Mesenchymal stem cell (in vitro differentiated cells and primary cell): ENCODE data around the gene ARHGEF5.

ENCODE experiments used
- DNase-seq: peaks from one replicate; pipeline ENCODE4 v3.0.0-alpha.2; 2013
- H2AFZ ChIP-seq: one replicate; pipeline ENCODE4 v1.6.1; 2013; ENCODE audit warnings: low read depth, mild to moderate bottlenecking, control low read depth, inconsistent platforms, low read length, moderate library complexity
- H2AK5ac ChIP-seq: 2 replicates; pipeline ENCODE4 v1.6.1; 2013; ENCODE audit warnings: low read length, moderate library complexity, mild to moderate bottlenecking, inconsistent platforms; ENCODE audit not compliant: severe bottlenecking
- H2BK120ac ChIP-seq: one replicate; pipeline ENCODE4 v1.6.1; 2013; ENCODE audit warnings: low read depth, mild to moderate bottlenecking, inconsistent platforms, low read length, moderate library complexity
- H2BK12ac ChIP-seq, 2 experiments: one replicate each; pipeline ENCODE4 v1.6.1; 2013; ENCODE audit warnings: inconsistent platforms in 2 of 2, low read length in 2 of 2, mild to moderate bottlenecking in 2 of 2, moderate library complexity in 2 of 2, control low read depth in 1 of 2
- H2BK15ac ChIP-seq: one replicate; pipeline ENCODE4 v1.6.1; 2013; ENCODE audit warnings: mild to moderate bottlenecking, low read depth, inconsistent platforms; ENCODE audit not compliant: poor library complexity, severe bottlenecking
- H2BK5ac ChIP-seq: 2 replicates; pipeline ENCODE4 v1.6.1; 2013; ENCODE audit warnings: low read depth, mild to moderate bottlenecking, low read length, control low read depth, inconsistent platforms; ENCODE audit not compliant: poor library complexity, severe bottlenecking
- H3K14ac ChIP-seq, 2 experiments: one replicate each; pipeline ENCODE4 v1.6.1; 2013; ENCODE audit warnings: inconsistent platforms in 2 of 2, low read length in 2 of 2, control low read depth in 1 of 2, mild to moderate bottlenecking in 1 of 2, moderate library complexity in 1 of 2
- H3K18ac ChIP-seq, 2 experiments: one replicate each; pipeline ENCODE4 v1.6.1; 2013; ENCODE audit warnings: inconsistent platforms in 2 of 2, low read length in 2 of 2, control low read depth in 1 of 2, low read depth in 1 of 2, mild to moderate bottlenecking in 1 of 2
- H3K23ac ChIP-seq, 2 experiments: one replicate each; pipeline ENCODE4 v1.6.1; 2013; ENCODE audit warnings: inconsistent platforms in 2 of 2, low read length in 2 of 2, mild to moderate bottlenecking in 2 of 2, moderate library complexity in 2 of 2, control low read depth in 1 of 2
- H3K27ac ChIP-seq: 2 replicates; pipeline ENCODE4 v1.5.1; 2013; ENCODE audit warnings: mild to moderate bottlenecking, moderate library complexity, low read length, control low read depth, inconsistent platforms; ENCODE audit not compliant: poor library complexity, severe bottlenecking
- H3K27me3 ChIP-seq, 2 experiments: 2 replicates each; pipeline versions ENCODE4 v1.6.1 to v1.7.0; 2013; ENCODE audit warnings: low read length in 2 of 2, mild to moderate bottlenecking in 2 of 2, moderate library complexity in 2 of 2, control low read depth in 1 of 2, inconsistent platforms in 1 of 2; ENCODE audit not compliant: control insufficient read depth in 1 of 2, insufficient read depth in 1 of 2
- H3K36me3 ChIP-seq, 2 experiments: 2 replicates each; pipeline versions ENCODE4 v1.6.1 to v1.7.0; 2013; ENCODE audit warnings: low read length in 2 of 2, control low read depth in 1 of 2, inconsistent platforms in 1 of 2, low read depth in 1 of 2, mild to moderate bottlenecking in 1 of 2; ENCODE audit not compliant: insufficient read depth in 2 of 2, control insufficient read depth in 1 of 2
- H3K4ac ChIP-seq, 2 experiments: one replicate each; pipeline ENCODE4 v1.6.1; 2013; ENCODE audit warnings: inconsistent platforms in 2 of 2, low read length in 2 of 2, mild to moderate bottlenecking in 2 of 2, moderate library complexity in 2 of 2, control low read depth in 1 of 2, low read depth in 1 of 2
- H3K4me1 ChIP-seq: 2 replicates; pipeline ENCODE4 v1.6.1; 2013; ENCODE audit warnings: low read depth, low read length, control low read depth; ENCODE audit not compliant: control insufficient read depth, insufficient read depth
- H3K4me2 ChIP-seq: 2 replicates; pipeline ENCODE4 v1.6.1; 2013; ENCODE audit warnings: low read length, mild to moderate bottlenecking, inconsistent platforms; ENCODE audit not compliant: poor library complexity, severe bottlenecking
- H3K4me3 ChIP-seq, 2 experiments: 2 replicates each; pipeline versions ENCODE4 v1.5.1 to v1.7.0; 2013; ENCODE audit warnings: low read length in 2 of 2, mild to moderate bottlenecking in 2 of 2, control low read depth in 1 of 2, low read depth in 1 of 2; ENCODE audit not compliant: insufficient read depth in 1 of 2
- H3K79me1 ChIP-seq: replicated peaks from 2 replicates; pipeline ENCODE4 v1.6.1; 2013; ENCODE audit warnings: mild to moderate bottlenecking, control low read depth, low read length, inconsistent platforms; ENCODE audit not compliant: poor library complexity, severe bottlenecking
- H3K9ac ChIP-seq: 2 replicates; pipeline ENCODE4 v1.7.0; 2013; ENCODE audit warnings: mild to moderate bottlenecking, low read length, moderate library complexity
- H3K9me3 ChIP-seq: 2 replicates; pipeline ENCODE4 v1.7.0; 2013; ENCODE audit warnings: mild to moderate bottlenecking, low read length; ENCODE audit not compliant: control insufficient read depth
- H4K8ac ChIP-seq: one replicate; pipeline ENCODE4 v1.6.1; 2013; ENCODE audit warnings: inconsistent platforms, mild to moderate bottlenecking, low read length, moderate library complexity
- H4K91ac ChIP-seq: one replicate; pipeline ENCODE4 v1.6.1; 2013; ENCODE audit warnings: mild to moderate bottlenecking, low read length, inconsistent platforms
- WGBS: methylation state at CpG from one replicate; pipeline ENCODE4 v1.1.7; 2013; ENCODE audit warnings: mixed read lengths; 5-methylcytosine and 5-hydroxymethylcytosine counted together

Gene ARHGEF5

DNA sequence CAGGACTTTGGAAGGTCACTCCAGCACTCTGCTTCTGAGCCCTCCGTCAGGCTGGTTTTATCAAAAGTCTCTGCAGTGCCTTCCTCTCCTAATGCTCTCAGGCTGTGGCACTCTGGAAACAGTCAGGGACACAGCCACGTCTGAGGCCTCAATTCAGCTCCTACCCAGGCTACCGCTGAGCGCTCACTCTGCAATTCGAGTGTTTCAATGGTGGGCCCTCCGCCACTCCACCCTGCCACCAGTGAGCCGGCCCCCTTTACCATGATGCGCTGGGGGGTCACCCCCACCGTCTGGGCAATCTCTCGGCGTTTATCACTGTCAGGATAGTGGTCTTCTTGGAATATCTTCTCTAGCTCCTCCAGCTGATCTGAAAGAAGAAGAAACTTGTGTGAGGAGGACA, 44.7 kb downstream of the ARHGEF5 start:
- WGBS = 86% methylated on average over 11 of the region's 11 CpGs
- no peak overlapping the region for H3K14ac ChIP-seq
- H3K79me1 ChIP-seq = no peaks in the 10 kb centered on the region
- no peak overlapping the region for H2BK12ac ChIP-seq
- H3K9me3 ChIP-seq = no peaks in the 10 kb centered on the region
- H2AFZ ChIP-seq = no peak overlapping the region
- no peak overlapping the region for H4K91ac ChIP-seq
- no peak overlapping the region for H2BK120ac ChIP-seq
- H4K8ac ChIP-seq = no peak overlapping the region
- no peak overlapping the region for H2BK5ac ChIP-seq
- no peak overlapping the region for H3K18ac ChIP-seq
- H3K9ac ChIP-seq = no peak overlapping the region
- no peak overlapping the region for H3K4me2 ChIP-seq
- no peak overlapping the region for H3K4ac ChIP-seq
- H3K4me3 ChIP-seq = no peak overlapping the region
- H3K23ac ChIP-seq = no peak overlapping the region
- H3K27ac ChIP-seq = no peak overlapping the region
- no peaks in the 10 kb centered on the region for H3K4me1 ChIP-seq
- no peak overlapping the region for H2BK15ac ChIP-seq
- H2AK5ac ChIP-seq = no peak overlapping the region
- no peaks in the 10 kb centered on the region for H3K36me3 ChIP-seq
- H3K27me3 ChIP-seq = peaks cover 31 to 33% of the 10 kb centered on the region in 2 experiments
- DNase-seq = no peak

DNA sequence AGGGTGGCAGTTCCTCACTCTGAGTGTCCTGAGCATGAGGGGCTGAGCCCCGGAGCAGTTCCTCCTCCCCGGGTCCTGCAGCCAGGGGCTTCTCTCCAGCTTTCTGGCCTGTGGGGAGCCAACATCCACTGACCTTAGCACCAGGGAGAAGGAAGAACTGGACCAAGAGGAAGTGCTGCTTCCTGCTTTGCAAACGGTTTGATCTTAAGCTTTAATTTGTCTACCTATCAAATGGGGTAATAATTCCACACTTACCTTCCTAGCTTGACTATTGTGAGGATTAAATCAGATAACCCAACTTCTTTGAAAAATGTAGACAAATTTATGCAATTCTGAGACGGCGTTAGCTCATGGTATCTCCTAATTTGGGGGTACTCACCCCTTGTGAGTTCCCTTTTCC, 46.3 kb downstream of the ARHGEF5 start:
- H4K91ac ChIP-seq = no peak overlapping the region
- H3K27ac ChIP-seq = no peak overlapping the region
- no peak overlapping the region for H3K18ac ChIP-seq
- peaks cover 3% of the 10 kb centered on the region for H3K4me1 ChIP-seq
- H3K9ac ChIP-seq = no peak overlapping the region
- H3K14ac ChIP-seq = no peak overlapping the region
- no peak overlapping the region for H4K8ac ChIP-seq
- no peak overlapping the region for H3K4ac ChIP-seq
- no peaks in the 10 kb centered on the region for H3K9me3 ChIP-seq
- H3K27me3 ChIP-seq = peaks cover 31 to 33% of the 10 kb centered on the region in 2 experiments
- H3K23ac ChIP-seq = no peak overlapping the region
- H2AFZ ChIP-seq = no peak overlapping the region
- no peak overlapping the region for H2BK120ac ChIP-seq
- DNase-seq = no peak
- H3K4me3 ChIP-seq = no peak overlapping the region
- no peak overlapping the region for H2BK15ac ChIP-seq
- H2BK12ac ChIP-seq = no peak overlapping the region
- no peak overlapping the region for H2AK5ac ChIP-seq
- H3K79me1 ChIP-seq = no peaks in the 10 kb centered on the region
- no peak overlapping the region for H3K4me2 ChIP-seq
- WGBS = 82% methylated on average over 5 of the region's 5 CpGs
- H2BK5ac ChIP-seq = no peak overlapping the region
- H3K36me3 ChIP-seq = no peaks in the 10 kb centered on the region

DNA sequence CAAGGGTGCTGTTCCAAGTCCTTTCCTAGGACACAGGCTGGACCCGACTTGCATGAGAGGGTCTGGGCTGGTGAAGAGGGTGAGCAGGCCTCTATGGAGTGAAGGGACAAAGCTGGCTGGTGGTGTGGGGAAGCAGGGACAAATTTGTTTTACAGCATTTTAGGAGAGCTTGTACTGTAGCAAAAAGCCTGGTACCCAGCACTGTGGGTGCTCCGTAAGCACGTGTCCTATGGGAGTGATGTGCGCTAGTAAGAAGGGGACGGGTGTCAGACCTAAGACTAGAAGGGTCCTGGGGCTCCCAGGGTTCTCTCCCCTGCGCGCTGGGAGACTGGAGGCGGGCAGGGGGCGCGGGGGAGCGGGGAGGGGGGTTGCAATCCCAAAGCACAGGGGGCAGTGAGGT, 47.9 kb downstream of the ARHGEF5 start:
- no peak overlapping the region for H3K4me3 ChIP-seq
- no peak overlapping the region for H3K9ac ChIP-seq
- H2BK15ac ChIP-seq = no peak overlapping the region
- H2BK120ac ChIP-seq = no peak overlapping the region
- no peak overlapping the region for H2AFZ ChIP-seq
- no peak overlapping the region for H3K4me2 ChIP-seq
- peaks cover 20 to 22% of the 10 kb centered on the region in 2 experiments for H3K27me3 ChIP-seq
- no peak overlapping the region for H2BK5ac ChIP-seq
- no peak overlapping the region for H3K23ac ChIP-seq
- WGBS = 88% methylated on average over 9 of the region's 11 CpGs
- H3K14ac ChIP-seq = no peak overlapping the region
- no peaks in the 10 kb centered on the region for H3K9me3 ChIP-seq
- H2AK5ac ChIP-seq = no peak overlapping the region
- no peak overlapping the region for H3K27ac ChIP-seq
- no peak overlapping the region for H3K4ac ChIP-seq
- no peak overlapping the region for H3K18ac ChIP-seq
- no peak overlapping the region for H2BK12ac ChIP-seq
- no peaks in the 10 kb centered on the region for H3K79me1 ChIP-seq
- H4K91ac ChIP-seq = no peak overlapping the region
- peaks cover 6% of the 10 kb centered on the region for H3K4me1 ChIP-seq
- H3K36me3 ChIP-seq = no peaks in the 10 kb centered on the region
- DNase-seq = no peak
- no peak overlapping the region for H4K8ac ChIP-seq

DNA sequence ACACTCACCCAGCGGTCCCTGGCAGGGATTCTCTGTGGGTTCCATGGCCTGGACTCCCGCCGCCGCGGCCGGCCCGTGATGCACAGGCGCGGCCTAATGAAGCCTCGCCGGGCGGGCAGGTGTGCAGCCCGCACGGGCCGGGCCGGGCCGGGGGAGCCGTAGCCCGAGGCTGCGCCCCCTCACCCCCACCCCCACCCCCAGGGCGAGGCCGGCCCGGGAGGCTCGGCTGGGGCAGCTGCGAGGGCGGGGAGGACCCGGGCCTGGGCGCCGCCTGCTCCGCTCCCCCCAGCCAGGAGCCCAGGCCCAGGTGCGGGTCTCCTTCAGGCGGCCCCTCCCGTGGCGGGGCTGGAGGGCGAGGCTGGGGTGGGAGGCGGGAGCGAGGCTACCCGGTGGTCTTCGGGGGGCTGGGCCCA, 48.5 kb downstream of the ARHGEF5 start, which contains the start of gene NOBOX:
Gene NOBOX, minus strand, starts transcription at position 45 of the 413 bp plus-strand sequence.
- H3K18ac ChIP-seq = no peak within 1 kb of the TSS
- H2AFZ ChIP-seq = no peak within 1 kb of the TSS
- H3K14ac ChIP-seq = no peak within 1 kb of the TSS
- H3K9ac ChIP-seq = no peak within 1 kb of the TSS
- DNase-seq = no peak
- no peaks in the 10 kb centered on the region for H3K36me3 ChIP-seq
- H2BK12ac ChIP-seq = no peak within 1 kb of the TSS
- H3K4me1 ChIP-seq = peaks cover 6% of the 10 kb centered on the region
- no peaks in the 10 kb centered on the region for H3K9me3 ChIP-seq
- WGBS = 96% methylated on average over 33 of the region's 39 CpGs
- no peak within 1 kb of the TSS for H3K4me2 ChIP-seq
- H2BK5ac ChIP-seq = no peak within 1 kb of the TSS
- H2AK5ac ChIP-seq = no peak within 1 kb of the TSS
- peaks cover 14 to 16% of the 10 kb centered on the region in 2 experiments for H3K27me3 ChIP-seq
- H3K4me3 ChIP-seq = no peak within 1 kb of the TSS
- no peaks in the 10 kb centered on the region for H3K79me1 ChIP-seq
- H4K91ac ChIP-seq = no peak within 1 kb of the TSS
- H3K23ac ChIP-seq = no peak within 1 kb of the TSS
- H3K4ac ChIP-seq = no peak within 1 kb of the TSS
- H2BK120ac ChIP-seq = no peak within 1 kb of the TSS
- no peak within 1 kb of the TSS for H2BK15ac ChIP-seq
- H4K8ac ChIP-seq = no peak within 1 kb of the TSS
- no peak within 1 kb of the TSS for H3K27ac ChIP-seq
